HG03045 (cell line): ENCODE measurements around the gene CADM2.
"Not testable (repeated sequence)": the region's sequence is repeated elsewhere in the genome, so short reads cannot be mapped to it uniquely, and the experiment has no call there.

Experiments
- ATAC-seq: cut with Tn5 transposase; IDR thresholded peaks from one replicate; pipeline ENCODE4 v1.9.1; 2021; ENCODE audit warnings: mild to moderate bottlenecking, moderate library complexity; ENCODE audit not compliant: unreplicated experiment

Gene CADM2

DNA sequence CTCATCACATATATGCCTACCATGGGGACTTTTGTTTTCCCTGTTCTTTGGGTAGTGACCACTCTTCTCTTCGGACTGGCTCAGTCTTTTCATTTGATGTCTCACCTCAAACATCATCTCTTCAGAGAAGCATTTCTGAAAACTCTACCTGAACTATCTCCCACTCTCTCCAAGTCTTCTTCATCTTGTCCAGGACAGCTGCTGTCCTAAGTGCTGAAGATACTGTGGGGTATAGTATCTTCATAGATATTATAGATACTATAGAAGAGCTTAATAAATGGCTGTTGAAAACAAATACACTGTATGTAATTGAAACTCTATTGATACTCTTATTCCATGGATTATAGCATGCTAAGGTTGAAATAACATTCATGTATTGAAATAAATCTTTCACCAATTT is 672.3 kb downstream of the CADM2 start:
- ATAC-seq, result no peak

DNA sequence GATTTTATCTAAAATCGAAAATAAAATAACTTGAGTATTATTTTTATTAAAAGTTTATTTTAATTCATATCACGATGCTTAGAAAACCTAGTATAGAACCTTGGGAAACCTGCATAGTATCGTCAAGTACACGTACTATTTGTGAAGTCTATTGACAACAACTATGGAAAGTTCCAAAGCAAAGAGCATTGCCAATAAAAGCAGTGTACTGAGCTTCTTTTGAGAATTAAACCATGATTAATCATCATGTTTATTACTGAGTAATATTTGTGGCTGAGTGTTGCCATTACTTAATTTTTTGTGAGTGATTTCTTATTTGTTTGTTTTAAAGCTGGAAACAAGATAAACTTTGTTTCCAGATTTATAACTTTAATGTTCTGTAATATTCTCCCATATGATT is 674.1 kb downstream of the CADM2 start:
- ATAC-seq, result no peak

DNA sequence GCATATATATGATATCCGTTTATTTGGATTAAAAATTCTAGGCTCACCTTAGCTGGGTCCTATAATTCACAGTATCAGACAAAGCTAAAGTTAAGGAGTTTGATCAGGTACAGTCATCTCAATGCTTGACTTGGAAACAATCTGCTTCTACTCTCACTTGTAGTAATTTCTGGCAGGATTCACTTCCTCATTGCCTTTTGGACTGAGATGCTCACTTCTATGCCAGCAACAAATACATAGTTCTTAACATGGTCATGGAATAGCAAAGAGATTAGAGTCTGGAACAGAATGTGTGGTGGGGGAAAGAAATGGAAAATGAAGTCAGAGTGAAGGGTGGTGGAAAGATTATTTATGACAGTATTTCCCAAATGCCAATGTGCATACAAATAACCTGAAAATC is 693.6 kb downstream of the CADM2 start:
- no peak for ATAC-seq

DNA sequence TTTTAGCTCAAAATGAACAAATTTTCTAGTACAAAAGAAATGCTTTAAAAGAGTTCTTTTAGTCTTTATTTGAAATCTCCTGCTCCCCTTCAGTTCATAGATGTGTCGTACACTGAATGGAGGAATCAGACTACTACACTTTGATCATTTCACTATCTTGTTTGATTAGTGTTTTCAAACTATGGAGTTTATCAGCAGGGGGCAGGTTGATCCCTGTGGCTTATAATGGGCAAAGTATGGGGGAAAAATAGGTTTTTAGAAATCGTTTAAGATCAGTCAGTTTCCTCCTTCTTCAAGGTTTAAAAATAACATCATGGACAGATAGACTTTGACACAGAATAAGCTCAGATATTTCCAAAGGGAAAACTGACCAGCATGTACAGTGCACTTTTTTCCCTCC is 701.7 kb downstream of the CADM2 start:
- ATAC-seq, result no peak

DNA sequence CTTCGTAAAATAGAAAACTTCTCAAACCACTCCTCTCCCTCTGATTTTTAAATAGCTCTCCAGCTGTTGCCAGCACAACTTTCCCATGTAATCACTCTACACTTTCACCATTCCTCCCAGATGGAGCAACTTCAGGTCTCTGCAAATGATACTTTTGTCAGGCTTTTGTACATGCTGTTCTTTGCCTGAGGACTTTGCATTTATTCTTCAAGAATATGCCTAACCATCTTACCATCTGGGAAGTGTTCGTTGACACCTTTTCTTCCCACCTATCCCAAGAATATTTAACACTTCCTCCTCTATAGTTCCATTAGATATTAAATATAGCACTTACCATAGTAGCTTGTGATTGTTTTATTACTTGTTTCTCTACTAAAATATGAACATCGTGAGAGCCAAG is 703.7 kb downstream of the CADM2 start:
- ATAC-seq, result no peak

DNA sequence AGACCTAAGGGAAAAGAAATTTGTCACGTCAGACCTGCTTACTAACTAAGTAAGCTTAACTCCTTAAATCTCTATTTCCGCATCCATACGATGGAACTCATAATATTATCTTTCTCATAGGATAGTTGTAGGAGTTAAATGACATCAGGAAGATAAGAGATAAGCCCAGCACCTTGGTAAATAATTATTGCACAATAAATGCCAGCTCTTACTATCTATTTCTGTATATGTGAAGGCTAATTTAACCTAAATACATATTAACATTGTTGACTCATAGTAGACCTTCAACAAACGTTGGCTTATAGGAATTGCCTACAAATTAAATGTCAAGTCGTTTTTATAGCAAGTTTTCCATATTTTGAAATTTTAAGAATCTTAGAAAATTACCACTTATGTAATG is 709.0 kb downstream of the CADM2 start:
- no peak for ATAC-seq

DNA sequence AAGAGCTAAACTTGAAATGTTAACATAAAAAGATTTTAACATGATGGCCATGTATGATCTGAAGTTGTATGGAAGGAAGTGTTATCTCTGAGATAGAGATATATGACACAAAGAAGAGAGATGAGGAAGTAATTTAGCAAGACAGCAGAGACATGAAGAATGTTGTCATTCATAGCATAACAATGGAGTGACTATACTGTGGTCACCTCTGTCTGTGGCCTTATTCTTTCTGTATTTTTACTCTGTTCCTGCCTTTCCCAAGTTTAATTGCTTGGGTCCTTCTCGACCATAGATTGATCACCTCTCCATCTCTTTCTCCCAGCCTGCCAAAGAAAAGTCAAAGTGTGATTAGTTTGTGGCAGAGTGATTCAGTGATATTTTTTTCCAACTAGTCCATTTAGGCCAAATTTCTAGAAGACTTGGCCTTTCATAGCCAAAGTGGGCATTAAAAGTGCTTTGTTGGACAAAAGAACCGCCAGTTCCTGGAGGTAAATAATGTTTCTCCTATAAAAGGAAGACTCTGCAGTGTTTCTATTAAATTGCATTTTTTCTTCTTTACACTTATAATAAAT is 711.9 kb downstream of the CADM2 start:
- ATAC-seq, result no peak

DNA sequence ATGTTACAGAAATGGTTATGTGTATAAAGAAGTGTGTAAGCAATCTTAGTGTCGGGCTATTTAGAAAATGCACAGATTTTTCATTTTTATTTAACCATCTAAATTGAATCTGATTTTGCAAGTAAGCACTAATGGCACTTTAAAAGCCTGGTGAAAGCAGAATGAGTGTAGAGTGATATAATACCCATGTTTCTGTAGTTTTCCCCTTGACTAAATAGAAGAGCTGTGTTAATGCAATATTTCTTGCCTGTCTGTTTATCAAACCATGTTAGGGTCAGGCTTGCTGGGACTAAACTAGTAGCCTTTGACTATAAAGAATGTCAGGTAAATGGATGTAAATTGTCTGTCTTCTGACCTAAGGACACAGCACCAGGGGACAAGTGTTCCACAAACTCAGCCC is 714.0 kb downstream of the CADM2 start:
- ATAC-seq, result no peak

DNA sequence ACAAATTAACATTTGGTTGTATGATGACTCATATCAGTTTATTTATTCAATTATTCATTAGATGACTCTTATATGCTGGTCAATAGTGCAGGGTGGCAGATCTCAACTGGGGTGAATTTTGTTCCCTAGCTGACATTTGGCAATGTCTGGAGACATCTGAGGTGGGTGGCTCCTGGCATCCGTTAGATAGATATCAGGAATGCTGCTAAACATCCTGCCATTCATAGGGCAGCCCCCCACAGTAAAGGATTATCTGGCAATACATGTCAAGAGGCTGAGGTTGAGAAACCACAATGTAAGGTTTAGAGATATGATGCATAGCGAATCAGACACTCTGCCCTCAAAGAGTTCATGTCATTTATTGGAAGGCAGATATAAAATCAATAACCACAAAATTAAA is 719.9 kb downstream of the CADM2 start:
- no peak for ATAC-seq

DNA sequence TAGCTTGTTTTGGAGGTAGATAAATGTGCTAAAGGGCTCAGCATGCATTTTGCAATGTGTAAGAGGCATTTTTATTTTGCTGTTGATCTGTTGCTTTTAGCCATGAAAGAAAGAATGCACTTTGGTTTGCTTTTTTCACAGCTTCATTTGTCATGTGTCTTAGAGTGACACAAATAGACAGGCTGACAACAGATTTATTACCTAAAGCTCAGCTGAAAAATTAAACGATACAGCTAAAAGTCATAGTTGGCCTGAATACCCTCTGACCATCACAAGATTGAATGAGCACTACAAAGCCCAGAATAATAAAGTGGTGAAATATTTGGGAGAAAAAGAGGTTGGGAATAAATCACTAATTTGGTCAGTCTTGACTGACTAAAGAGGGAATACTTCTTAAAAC is 723.1 kb downstream of the CADM2 start:
- ATAC-seq, result no peak

DNA sequence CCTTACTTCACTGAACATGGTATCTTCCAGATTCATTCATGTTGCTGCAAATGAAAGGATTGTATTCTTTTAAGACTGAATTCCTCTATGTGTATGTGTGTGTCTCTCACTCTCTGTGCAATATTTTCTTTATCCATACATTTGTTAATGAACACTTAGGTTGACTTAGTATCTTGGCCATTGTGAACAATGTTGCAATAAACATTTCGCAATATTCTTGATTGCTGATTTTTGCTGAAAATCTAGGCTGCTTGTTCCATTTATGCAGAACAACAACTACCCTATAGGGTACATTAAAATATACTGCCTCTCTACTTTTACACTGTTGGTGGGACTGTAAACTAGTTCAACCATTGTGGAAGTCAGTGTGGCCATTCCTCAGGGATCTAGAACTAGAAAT is 732.4 kb downstream of the CADM2 start:
- no peak for ATAC-seq

DNA sequence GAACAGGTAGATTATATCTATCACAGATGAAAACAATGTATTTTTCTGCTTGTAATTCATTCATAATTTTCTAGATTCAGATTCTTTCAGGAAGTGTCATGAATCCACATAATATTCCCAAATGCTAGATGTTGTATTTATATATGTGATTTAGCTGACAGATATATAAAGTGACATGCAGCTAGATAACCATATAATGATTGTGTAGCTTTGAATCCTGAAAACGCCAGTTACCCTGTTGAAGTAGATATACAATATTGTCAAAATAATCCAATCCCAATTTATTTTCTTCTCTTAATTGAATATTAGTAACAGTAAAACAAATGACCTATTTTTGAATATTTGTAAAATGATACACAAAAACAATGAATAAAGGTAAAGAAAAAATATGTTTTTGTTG is 738.4 kb downstream of the CADM2 start:
- ATAC-seq, result no peak

DNA sequence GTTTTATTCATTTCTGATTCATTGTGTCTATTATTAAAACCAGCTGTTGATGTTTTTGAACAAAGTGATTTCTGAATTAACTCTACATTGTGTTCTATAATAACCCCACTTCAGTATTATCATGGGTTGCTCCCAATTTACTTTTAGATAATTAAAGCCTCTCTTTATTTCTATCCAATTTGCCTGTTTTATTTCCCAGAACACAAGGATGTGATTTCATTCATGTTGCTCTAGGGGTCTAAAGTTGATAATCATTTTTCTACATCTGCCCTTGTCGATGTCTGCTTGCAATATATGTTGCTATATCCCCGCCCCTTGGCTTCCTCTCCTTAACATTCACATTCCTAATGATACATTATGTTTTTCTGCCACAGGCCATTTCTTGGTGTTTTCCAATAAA is 747.3 kb downstream of the CADM2 start:
- no peak for ATAC-seq

DNA sequence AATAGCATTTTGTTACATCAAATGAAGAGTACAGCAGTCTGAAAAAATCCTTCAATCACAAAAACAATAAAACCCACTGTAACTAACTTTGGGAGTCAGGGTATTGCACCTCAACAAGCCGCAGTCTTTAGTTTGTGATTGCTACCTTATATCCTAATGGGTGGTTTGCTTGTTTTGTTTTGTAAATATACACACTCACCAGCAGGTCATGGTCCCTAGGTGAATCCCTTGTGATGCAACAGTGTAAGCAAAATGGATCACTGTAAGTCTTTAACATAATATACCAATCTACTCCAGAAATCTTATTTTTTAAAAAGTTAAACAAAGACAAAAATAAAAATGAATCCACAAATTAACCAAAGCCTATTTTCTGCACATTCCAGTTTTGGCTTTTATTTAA is 749.5 kb downstream of the CADM2 start:
- ATAC-seq, result not testable (repeated sequence)

DNA sequence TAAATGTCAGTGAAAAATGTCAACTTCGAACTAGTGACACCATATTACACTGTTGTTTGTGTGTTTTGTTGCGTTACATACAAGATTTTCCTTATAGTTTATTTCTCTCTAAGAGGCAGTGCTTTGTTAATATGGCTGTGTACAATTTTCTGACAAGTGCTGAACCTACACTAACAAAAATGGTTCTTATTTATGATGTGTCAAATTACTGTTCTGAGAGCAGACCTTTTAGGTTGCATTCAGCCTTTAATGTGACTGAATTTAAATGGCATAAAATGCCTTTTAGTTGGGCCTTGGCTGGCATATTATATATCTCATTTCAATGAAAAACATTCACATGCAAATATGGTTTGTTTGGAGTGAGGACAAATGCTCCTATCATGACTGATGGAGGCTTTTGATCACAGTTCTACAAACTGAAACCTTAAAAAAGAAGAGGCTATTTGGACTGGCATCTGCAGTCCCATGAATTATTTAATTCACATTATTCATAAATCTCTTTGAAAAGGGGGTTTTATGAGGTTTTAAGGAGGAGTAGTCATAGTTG is 750.6 kb downstream of the CADM2 start:
- ATAC-seq, result no peak

DNA sequence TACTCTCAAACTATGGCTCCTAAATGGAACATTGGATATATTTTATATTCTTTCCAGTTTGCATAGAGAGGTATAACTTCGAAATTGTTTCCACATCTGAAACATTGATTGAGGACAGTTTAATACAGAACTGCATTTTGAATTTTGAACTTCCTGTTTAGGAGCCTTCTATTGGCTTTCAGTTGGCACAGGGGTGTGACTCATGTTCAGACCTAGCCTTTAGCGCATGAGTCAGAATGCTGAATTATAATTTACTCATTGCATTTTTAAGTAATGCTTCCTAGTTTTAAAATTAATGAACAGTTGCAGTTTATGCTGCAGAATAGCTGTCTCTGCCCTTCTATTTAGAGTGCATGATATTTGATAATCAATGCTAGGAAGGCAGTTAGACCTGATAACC is 751.7 kb downstream of the CADM2 start:
- no peak for ATAC-seq

DNA sequence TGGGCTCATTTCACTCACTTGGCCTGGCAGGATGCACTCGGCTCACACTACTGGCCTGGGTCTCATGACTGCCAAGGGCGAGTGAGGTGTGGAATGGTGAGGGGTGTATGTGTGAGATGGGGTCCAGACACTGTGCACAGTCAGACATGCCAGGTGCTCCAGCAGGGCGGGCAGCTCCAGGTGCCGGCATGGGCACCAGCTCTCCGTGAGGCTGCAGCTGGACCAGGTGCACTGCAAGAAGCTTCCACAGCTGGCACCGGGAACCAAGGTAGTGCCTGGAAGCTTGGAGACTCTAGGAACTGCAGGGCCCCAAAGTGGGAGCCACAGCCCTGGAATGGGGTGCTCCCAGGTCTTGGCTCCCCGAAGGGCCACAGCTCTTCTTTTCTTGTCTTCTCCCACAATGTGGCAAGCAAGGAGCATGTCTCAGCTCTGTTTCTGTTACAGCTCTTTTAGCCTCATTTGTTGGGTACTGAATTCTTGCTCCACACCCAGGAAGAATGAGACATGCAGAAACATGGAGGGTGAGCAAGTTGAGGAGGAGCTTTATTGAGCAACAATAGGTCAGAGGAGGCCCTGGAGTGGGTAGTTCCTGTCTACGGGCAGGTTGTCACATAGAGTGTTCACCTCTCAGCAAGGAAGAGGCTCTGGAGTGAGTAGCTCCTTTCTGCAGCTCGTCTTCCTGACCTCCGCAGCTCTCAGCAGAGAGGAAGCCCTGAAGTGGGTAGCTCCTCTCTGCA is 762.8 kb downstream of the CADM2 start:
- no peak for ATAC-seq

DNA sequence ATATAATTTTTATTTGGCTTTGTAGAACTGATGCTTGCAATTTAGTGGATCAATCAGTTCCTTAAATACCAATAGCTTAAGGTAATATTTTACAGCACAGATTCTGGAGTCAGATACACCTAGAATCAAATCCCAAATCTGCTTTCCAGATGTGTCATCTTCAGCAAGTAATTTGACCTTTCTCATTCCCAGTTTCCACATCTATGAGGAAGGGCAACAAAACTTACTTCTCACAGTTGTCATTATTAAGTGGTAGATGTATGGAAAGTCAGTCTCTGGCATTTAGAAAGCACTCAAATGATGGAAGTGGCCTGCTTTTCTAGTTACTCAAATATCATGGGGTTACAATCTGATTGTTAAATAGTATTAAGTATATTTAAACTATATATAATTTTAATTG is 767.0 kb downstream of the CADM2 start:
- ATAC-seq, result no peak

DNA sequence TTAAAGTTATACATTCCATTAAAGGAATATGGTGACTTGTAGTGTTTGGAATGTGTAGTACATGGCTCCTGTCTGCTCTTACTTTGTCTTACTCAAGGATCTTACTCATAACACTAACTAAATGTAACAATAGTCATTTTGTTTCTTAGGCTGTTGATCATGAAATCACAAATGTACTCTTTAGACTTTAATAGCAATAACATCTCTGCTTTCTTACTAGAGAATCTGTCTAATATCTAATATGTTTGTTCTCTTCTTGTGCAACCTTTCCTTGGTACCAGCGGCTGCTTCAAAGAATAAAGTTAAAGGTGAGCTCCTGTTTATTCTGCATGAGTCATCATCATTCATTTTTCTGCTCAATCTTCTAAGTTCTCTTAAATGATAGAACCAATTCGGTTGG is 767.5 kb downstream of the CADM2 start:
- ATAC-seq, result no peak

DNA sequence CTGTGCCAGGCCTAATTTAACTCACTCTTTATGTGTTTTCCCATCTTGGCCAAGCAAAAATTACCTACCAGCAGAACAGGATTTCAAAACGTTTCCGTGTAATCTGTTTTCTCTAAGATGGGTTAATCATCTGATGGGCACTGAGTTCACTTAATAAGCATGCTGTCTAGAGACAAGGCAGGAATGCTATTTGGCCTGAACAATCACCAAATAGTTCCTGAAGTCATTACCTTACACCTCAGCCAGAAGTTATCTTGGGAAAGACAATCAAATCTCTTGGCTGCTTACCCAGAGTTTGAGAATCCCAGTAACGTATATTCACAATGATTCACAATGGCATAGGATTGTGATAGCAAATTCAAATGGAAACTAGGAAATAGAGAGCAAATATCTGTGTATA is 779.1 kb downstream of the CADM2 start:
- no peak for ATAC-seq

DNA sequence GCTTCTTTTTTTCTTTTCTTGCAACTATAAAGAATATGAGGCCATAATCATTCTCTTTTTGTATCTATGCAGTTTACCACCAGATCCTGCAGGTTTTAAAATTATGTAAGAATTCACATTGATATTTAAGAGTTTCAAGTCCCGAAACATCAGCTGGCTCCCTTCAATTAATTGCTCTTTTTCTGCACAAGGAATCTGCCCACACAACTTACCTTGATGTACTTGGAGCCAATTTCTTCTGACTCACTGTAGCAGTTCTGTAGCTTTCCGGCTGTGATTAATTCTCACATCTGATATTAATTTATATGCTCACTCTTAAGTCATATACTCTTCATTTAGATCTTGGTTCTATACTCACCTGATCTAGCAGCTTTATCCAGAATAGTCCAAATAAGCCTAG is 781.8 kb downstream of the CADM2 start:
- no peak for ATAC-seq

DNA sequence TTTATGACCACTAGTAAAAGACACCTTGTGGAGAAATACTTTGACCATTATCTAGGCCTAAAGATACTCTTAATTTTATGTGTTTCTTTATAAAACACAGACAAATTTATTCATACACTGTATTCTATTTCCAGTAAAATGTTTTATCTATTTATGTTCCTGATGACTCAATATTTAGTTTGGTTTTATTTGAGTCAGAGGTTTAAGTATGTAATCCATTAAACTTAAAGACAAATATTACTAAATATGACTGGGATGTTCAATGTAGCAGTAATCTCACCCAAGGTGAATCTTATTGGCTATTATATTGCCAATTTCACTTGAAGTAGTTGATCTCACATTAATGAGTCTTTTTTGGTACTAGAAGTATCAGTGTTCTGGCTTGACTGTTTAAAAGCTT is 799.7 kb downstream of the CADM2 start:
- ATAC-seq, result no peak

DNA sequence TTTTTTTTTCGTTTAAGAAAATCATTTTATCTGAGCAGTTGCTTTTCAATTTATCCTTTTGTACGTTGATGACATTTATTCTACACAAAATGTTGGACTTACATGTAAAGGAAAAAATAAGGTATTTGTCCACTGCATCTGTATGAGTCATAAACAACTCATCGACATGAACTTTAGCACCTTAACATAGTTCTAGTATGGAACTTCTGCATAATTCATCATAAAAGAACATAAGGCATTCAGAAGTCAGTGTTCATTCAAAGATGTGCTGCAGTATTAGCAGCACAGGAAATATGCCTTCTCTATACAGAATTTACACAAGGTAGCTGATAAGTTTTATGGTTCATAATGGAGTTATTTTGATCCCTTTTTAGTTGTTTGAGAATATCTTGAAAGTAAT is 801.6 kb downstream of the CADM2 start:
- ATAC-seq, result no peak
